ENCODE measurements around the gene TMEM140.

The TMEM140 gene

GRCh38 chr7:135147899-135148721 lies at the start of gene TMEM140:
TSS of gene TMEM140 (plus strand) at chr7:135148072. CDS start at chr7:135164442, 16,370 bp downstream.
- Histone ChIP-seq H3K36me3 (no peaks in the 10 kb centered on the region), H3K9me3 (ENCODE audit: severe bottlenecking) (no peaks in the 10 kb centered on the region), H3K4me3 (ENCODE audit: low read depth, low read length) (no peak within 1 kb of the TSS)

GRCh38 chr7:135098391-135098790 lies 49.5 kb upstream of the TMEM140 start:
- TF ChIP-seq CTCF (IDR thresholded peaks at IDR 0.05; ENCODE audit: low read depth, low read length), result no peak
- no peak for DNase-seq
- H3K27me3 ChIP-seq (ENCODE audit: insufficient read depth, low read depth, severe bottlenecking), result no peaks in the 10 kb centered on the region
- H3K9me3 ChIP-seq (ENCODE audit: severe bottlenecking), result no peaks in the 10 kb centered on the region
- no peak overlapping the region for H3K4me3 ChIP-seq (ENCODE audit: low read depth, low read length)
- no peak overlapping the region for H3K27ac ChIP-seq
- H3K36me3 ChIP-seq, result no peaks in the 10 kb centered on the region

More at GRCh38 chr7:135147899-135148721, at the start of gene TMEM140:
- Histone ChIP-seq H3K27ac (no peak within 1 kb of the TSS), H3K27me3 (ENCODE audit: insufficient read depth, low read depth, severe bottlenecking) (no peaks in the 10 kb centered on the region)
- TF ChIP-seq CTCF (IDR thresholded peaks at IDR 0.05; ENCODE audit: low read depth, low read length), result no peak
- DNase-seq, result no peak

- no peak for TF ChIP-seq CTCF (IDR thresholded peaks at IDR 0.05; ENCODE audit: low read depth, low read length)
- no peak for DNase-seq
- no peak overlapping the region for H3K27ac ChIP-seq
- no peak overlapping the region for H3K4me3 ChIP-seq (ENCODE audit: low read depth, low read length)
- no peaks in the 10 kb centered on the region for H3K27me3 ChIP-seq (ENCODE audit: insufficient read depth, low read depth, severe bottlenecking)
- no peaks in the 10 kb centered on the region for H3K36me3 ChIP-seq
- H3K9me3 ChIP-seq (ENCODE audit: severe bottlenecking), result no peaks in the 10 kb centered on the region
Measured at GRCh38 chr7:135100856-135101255, 47.0 kb upstream of the TMEM140 start.

- no peak for TF ChIP-seq CTCF (IDR thresholded peaks at IDR 0.05; ENCODE audit: low read depth, low read length)
- Histone ChIP-seq H3K36me3 (no peaks in the 10 kb centered on the region), H3K9me3 (ENCODE audit: severe bottlenecking) (no peaks in the 10 kb centered on the region), H3K27me3 (ENCODE audit: insufficient read depth, low read depth, severe bottlenecking) (no peaks in the 10 kb centered on the region), H3K4me3 (ENCODE audit: low read depth, low read length) (no peak overlapping the region), H3K27ac (no peak overlapping the region)
- DNase-seq, result no peak
Measured at GRCh38 chr7:135102372-135102771, 45.5 kb upstream of the TMEM140 start.

- no peak for DNase-seq
- H3K36me3 ChIP-seq, result no peaks in the 10 kb centered on the region
- H3K9me3 ChIP-seq (ENCODE audit: severe bottlenecking), result no peaks in the 10 kb centered on the region
- no peak overlapping the region for H3K4me3 ChIP-seq (ENCODE audit: low read depth, low read length)
- H3K27me3 ChIP-seq (ENCODE audit: insufficient read depth, low read depth, severe bottlenecking), result no peaks in the 10 kb centered on the region
- TF ChIP-seq CTCF (IDR thresholded peaks at IDR 0.05; ENCODE audit: low read depth, low read length), result no peak
- no peak overlapping the region for H3K27ac ChIP-seq
Measured at GRCh38 chr7:135109562-135109961, 38.3 kb upstream of the TMEM140 start.

Measured in WERI-Rb-1 (cell line).